Superior temporal gyrus (tissue), 1 donor: Measurements from ENCODE around the gene RSRC1.
"Not testable (repeated sequence)": the region's sequence is repeated elsewhere in the genome, so short reads cannot be mapped to it uniquely, and the experiment has no call there.

Experiments used
- DNase-seq: peaks from one replicate; pipeline ENCODE4 v3.0.0-alpha.2; 2016; ENCODE audit errors: extremely low spot score

The RSRC1 gene

DNA sequence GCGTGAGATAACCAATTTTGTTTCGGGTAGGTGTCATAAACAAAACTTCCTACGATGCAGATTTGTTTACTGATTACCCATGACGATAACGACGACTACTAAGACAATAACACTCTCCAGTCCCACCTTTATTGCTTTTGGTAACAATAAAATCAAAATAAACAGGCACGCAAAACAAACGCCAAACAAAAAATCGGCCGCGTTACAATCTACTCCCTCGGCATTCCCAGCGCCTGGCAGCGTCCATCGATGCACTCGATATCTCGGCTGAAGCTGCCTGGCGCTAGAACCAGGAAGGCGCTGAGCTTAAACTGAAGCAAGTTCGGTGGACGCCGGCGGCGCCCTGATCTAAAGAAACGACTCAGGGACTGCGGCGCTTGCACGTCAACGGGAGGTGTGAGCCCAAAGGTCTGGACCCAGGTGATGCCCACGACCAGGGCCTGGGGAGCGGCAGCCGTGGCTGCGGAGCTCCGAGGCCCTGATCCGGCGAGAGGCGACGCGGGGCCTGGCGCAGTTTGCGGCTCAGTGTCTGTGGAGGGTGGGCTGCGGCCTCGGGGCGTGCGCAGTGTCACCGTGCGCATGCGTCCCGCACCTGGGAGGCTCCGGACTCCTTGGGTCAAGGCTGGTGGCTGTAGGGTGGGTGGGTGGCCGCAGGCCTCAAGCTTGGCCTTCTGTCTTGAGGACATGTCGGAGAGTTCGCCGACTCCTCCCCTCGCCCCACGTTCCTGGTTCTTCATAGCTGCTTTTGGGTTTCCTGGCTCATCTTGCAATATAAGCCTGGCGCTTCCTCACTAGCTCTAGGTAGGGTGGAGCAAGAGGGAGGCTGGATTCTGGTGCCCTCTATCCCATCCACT lies at the start of gene RSRC1:
Gene RSRC1, plus strand, starts transcription at position 286 of the 854 bp plus-strand sequence. CDS start 12,016 bp downstream, outside the sequence.
- DNase-seq = peak; percentile 89

GRCh38 chr3:158065574-158065973 lies 44.3 kb upstream of the RSRC1 start:
- not testable (repeated sequence) for DNase-seq

DNA sequence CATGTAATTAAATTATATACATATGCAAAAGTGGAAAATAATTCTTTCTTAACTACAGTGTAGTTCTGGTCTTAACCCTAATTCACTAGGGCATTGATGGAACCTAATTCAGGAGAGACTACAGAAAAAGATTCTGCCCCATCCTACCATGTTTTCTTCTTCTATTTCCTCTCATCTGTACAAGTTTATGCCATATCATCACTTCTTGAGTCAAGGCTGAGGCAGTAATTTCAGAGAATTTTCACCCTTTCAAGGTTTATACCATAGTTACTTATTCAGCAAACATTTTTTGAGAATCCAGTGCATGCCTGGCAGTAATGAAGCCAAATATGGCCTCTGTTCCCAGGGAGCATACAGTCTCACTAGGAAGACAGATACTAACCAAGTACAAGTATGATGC lies 37.1 kb upstream of the RSRC1 start:
- no peak for DNase-seq

DNA sequence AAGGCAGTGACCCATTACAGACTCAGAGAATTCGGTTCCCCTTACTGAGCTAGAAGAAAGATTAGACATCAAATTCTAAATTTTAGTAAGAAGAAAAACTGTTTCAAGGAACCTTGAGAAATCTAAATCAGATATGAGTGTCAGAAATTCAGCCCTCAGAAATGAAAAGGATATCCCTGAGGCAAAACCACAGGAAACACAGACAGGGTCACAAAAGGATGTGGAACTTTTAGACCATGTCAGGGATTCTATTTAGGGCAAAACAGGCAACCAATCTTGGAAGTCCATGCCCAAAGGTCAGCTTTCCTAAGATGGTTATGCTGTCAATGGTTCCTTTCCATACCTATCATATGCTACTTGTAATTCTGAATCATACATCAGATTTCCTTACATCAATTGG lies 35.3 kb upstream of the RSRC1 start:
- no peak for DNase-seq

DNA sequence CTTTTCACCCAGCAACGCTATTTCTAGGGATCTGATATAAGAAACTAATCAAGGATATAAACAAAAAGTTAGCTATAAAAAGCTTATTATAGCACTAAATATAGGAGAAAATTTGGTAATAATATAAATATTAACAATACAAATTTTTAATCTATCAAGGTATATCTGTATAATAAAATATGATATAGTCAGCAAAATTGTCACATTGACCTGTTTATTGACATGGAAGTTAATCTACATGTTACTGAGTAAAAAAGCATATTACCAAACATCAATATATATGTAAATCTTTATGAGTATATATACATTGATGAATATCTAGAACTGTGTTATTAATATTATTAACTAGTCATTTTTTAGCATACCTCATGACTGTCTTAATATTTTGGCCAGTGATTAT lies 30.3 kb upstream of the RSRC1 start:
- no peak for DNase-seq

- no peak for DNase-seq
These were observed 25.2 kb upstream of the RSRC1 start for GRCh38 chr3:158084651-158085050.

- DNase-seq = no peak
These were observed 24.5 kb upstream of the RSRC1 start for GRCh38 chr3:158085358-158085757.

DNA sequence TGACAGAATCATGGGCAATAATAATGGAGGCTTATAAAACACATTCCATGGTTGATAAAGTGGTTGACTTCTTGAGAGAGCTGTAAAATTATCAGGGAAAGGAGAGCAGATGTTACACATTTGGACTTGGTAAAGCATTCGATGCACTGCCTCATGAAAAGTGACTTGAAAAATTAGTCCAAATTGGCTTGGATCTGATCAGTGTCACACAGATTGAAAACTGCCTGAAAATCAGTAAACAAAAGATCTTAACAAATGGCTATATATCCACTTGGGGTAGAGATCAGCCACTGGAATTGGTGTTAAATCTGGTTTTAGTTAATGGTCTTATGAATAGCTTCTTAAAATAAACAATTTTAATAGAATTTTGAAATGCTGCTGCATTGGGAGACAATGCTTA lies 24.0 kb upstream of the RSRC1 start:
- no peak for DNase-seq

GRCh38 chr3:158086361-158086760 lies 23.5 kb upstream of the RSRC1 start:
- DNase-seq = no peak

DNA sequence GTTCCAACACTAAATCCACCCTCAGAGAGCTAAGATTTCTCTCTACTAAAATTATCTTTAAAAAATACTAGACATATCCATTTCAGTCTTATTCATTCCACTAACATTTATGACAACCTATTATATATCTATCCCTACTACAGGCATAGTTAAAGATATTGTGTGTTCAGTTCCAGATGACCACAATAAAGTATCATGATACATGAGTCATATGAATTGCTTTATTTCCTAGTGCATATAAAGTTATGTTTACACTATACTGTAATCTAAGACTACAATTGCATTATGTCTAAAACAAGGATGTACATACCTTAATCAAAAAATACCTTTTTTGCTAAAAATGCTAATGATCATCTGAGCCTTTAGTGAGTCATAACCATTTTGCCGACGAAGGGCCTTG lies 23.1 kb upstream of the RSRC1 start:
- DNase-seq = no peak

DNA sequence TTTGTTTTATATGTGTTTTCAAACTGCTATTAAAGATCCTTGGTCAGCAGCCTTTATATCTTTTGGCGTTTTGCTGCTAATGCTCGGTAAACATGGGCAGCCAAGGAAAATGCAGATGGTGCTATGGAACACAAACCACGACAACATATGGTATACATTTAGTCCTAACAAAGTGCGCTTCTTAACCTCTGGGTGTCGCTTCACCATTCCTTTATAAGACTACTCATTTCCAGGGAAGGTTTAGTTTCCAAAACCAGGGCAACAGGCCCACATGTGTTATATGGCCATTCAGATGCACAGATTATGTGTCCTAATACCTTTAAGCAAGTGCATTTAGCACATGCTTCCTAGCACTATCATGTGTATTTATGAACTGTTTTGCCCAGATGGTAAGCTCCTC lies 18.4 kb upstream of the RSRC1 start:
- no peak for DNase-seq

DNA sequence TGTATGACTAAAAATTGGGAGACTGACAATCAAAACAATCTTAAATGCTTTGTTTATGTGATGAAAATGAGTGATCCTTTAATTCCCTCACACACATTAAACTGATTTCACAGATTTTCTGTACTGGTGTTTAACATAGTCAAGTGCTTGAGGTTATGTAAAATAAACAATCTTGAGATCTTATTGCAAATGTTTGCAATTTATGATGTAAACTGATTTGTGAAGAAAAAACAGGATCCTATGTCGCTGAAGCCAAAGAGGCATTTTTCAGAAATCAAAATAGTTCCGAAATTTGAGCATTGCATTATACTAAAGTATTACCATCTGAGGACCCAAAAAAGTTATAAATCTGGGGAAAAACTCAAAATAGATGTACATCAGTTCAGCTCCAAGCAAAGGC lies 16.4 kb upstream of the RSRC1 start:
- DNase-seq = no peak

GRCh38 chr3:158094235-158095110 lies 15.4 kb upstream of the RSRC1 start:
- DNase-seq = no peak

- no peak for DNase-seq
These were observed 14.6 kb upstream of the RSRC1 start for GRCh38 chr3:158095111-158095813.

- DNase-seq = no peak
These were observed 13.8 kb upstream of the RSRC1 start for GRCh38 chr3:158095814-158096704.

DNA sequence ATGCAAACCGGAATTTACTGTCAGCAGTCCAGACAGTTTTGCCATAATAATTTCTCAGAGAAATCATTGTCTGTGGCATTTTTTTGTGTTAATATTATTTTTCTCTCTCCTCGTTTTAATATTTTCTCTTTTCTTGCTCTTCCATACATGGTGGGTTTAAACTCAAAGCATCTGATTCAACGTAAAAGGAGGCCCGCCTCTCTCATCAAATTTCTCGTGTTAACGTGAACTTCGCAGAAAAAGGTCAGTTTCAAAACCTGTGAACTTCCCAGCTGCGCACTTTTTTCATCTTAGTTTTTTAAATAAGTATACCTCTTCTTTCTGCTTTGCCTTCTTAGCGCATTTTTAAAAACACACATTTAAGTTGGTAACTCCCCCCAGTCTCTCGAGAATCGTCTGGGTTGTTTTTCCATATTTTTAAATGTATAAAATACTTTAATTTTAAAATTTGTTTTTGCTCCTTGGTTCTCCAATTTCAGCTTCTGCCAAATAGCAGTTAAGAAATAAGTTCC lies 12.8 kb upstream of the RSRC1 start:
- DNase-seq = no peak

GRCh38 chr3:158097593-158098308 lies 12.1 kb upstream of the RSRC1 start:
- no peak for DNase-seq

- DNase-seq = no peak
These were observed 11.6 kb upstream of the RSRC1 start for GRCh38 chr3:158098309-158098639.

DNA sequence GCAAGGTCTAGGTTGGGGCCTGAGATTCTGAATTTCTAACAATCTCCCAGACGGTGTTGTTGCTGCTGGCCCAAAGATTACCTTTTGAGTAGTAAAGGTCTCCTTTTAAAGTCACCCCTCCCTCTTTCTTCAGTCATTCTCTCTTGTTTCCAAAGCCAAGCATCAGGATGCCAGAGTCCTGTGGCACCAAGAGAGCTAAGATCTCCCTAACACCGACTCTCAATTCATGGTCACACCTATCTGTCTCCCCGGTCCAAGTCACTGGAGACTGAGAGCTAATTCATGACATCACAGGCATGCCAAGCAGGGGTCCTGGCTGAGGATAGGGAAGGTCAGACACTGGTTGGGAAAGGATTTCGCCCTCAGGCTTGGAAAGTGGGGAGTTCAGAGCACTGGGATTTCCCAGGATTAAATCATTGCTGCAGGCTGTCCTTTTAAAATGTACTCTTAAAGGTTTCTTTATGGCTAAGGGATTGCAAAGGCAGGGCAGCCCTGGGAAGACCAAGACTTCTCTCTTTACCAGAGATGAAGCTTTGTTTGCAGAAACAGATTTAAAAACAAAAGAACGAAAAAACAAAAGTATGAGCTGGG lies 11.0 kb upstream of the RSRC1 start:
- DNase-seq = no peak

- no peak for DNase-seq
These were observed 9.2 kb upstream of the RSRC1 start for GRCh38 chr3:158100681-158101080.
